GM23248 (cell line): ENCODE results near the gene CCR3.

Source experiments
- EZH2 ChIP-seq: fragments of 200-600 bp; sonication (generic); IDR thresholded peaks from 2 replicates; pipeline ENCODE4 v1.6.1; 2018; ENCODE audit warnings: antibody characterized with exemption, mild to moderate bottlenecking; ENCODE audit not compliant: insufficient read depth, poor library complexity, severe bottlenecking
- EZH2phosphoT487 ChIP-seq: fragments of 200-600 bp; sonication (generic); IDR thresholded peaks from 2 replicates; pipeline ENCODE4 v1.6.1; 2018; ENCODE audit warnings: antibody characterized with exemption, moderate library complexity, mild to moderate bottlenecking, low read depth; ENCODE audit not compliant: insufficient read depth

GRCh38 chr3:46213201-46213600 is 29.1 kb upstream of the CCR3 start:
- TF ChIP-seq EZH2 (no peak), EZH2phosphoT487 (no peak)
